Measurements from ENCODE around the gene LPP.
"Not testable (repeated sequence)": the region's sequence is repeated elsewhere in the genome, so short reads cannot be mapped to it uniquely, and the experiment has no call there.

LPP gene

DNA sequence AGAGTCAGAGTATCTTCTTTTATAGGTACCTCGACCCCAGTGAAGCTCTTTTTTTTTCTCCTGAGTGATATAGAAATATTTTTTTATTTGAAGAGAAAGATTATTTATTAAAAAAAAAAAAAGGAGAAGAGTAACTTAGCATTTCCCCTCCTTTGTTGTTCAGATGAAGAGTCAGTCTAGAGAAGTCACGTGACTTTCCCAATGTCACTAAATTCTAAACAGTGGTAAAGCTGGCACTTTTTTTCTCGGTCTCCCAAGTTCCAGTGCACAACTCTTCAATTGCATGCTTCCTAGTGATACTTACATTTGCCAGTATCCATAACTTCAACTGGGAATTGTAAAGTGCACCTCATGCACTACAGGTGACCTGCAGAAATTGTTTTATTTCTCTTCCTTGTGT is 448.7 kb downstream of the LPP start:
- POLR2A ChIA-PET: no interaction called here
- DNase-seq (ENCODE audit: extremely low spot score): no peak
- CTCF ChIA-PET: interaction anchor here (0.8 kb wide), 1 partner anchor 10 kb away, joined by 3 read pairs; no protein-coding TSS in a partner anchor
- TF ChIP-seq CTCF (IDR thresholded peaks at IDR 0.05; ENCODE audit: control extremely low read depth, extremely low read depth, low read depth, missing control alignments): no peak

DNA sequence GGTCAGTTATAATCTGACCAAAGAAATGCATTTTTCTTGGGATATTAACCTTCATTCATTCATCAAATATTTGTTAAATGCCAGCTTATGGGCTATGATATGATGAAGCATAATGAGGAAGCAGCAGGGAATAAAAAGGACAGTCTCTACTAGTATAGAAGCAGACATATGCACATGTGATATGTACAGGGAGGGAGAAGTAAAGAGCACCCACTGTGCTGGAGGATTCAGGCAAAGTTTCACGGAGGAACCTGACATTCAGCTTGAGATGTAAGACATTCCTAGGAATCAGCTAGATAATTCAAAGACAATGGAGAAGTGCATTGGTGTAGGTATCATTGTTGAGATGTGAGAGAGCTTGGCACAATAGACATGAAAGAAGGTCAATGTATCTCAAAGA is 450.7 kb downstream of the LPP start:
- no peak for TF ChIP-seq CTCF (IDR thresholded peaks at IDR 0.05; ENCODE audit: control extremely low read depth, extremely low read depth, low read depth, missing control alignments)
- no peak for DNase-seq (ENCODE audit: extremely low spot score)

GRCh38 chr3:188605231-188605630 is 451.3 kb downstream of the LPP start:
- no peak for DNase-seq (ENCODE audit: extremely low spot score)
- ChIA-PET POLR2A (no interaction called here), CTCF (no interaction called here)
- TF ChIP-seq CTCF (IDR thresholded peaks at IDR 0.05; ENCODE audit: control extremely low read depth, extremely low read depth, low read depth, missing control alignments): no peak

More for the DNA sequence above, 450.7 kb downstream of the LPP start:
- CTCF ChIA-PET: no interaction called here
- POLR2A ChIA-PET: no interaction called here

DNA sequence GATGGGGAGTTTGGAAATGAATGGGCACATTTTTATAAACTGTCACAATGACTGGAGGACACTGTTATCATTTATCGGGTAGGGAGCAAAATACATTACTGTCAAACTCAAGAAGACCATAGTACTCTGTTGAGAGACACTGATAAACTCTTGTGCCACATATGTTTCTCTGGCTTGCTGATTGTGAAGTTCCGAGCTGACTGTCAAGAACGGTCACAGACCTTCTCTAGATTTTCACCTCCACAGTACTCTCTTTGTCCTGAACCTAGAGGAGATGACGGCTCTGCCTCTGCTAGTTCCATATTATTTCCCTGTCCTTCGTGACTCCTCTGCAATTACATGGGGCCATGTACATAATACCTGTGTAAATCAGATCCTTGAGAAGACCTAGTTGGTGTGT is 451.9 kb downstream of the LPP start:
- TF ChIP-seq CTCF (IDR thresholded peaks at IDR 0.05; ENCODE audit: control extremely low read depth, extremely low read depth, low read depth, missing control alignments): no peak
- POLR2A ChIA-PET: no interaction called here
- CTCF ChIA-PET: no interaction called here
- no peak for DNase-seq (ENCODE audit: extremely low spot score)

DNA sequence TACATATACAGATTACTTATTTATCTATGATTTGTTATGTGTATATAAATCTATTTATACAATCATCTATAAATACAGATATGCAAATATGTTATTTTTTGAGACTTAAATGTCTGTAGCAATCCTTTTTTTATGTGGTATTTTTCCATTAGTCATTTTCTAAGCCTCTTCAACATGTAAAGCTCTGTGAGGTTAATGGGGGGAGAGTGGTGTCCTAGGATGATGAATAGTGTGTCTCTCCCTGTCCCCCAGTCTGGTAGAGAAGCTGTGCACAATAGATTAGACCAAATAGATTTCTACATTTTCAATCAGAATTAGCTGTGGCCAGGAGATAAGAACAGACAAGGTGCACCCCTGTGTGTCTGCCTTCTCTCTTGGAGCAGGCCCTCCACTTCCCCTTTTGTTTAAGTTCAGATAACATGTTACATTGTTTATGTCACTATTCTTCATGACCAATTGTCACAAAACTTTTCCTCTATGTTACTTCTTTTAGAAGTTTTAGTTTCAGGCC is 453.9 kb downstream of the LPP start:
- no peak for DNase-seq (ENCODE audit: extremely low spot score)
- CTCF ChIA-PET: interaction anchor here (0.7 kb wide), 1 partner anchor 9 kb away, joined by 3 read pairs; no protein-coding TSS in a partner anchor
- no peak for TF ChIP-seq CTCF (IDR thresholded peaks at IDR 0.05; ENCODE audit: control extremely low read depth, extremely low read depth, low read depth, missing control alignments)
- POLR2A ChIA-PET: no interaction called here

GRCh38 chr3:188608401-188608800 is 454.4 kb downstream of the LPP start:
- TF ChIP-seq CTCF (IDR thresholded peaks at IDR 0.05; ENCODE audit: control extremely low read depth, extremely low read depth, low read depth, missing control alignments): no peak
- no peak for DNase-seq (ENCODE audit: extremely low spot score)
- CTCF ChIA-PET: no interaction called here
- POLR2A ChIA-PET: no interaction called here

- DNase-seq (ENCODE audit: extremely low spot score): not testable (repeated sequence)
- CTCF ChIA-PET: interaction anchor here (2.2 kb wide), 1 partner anchor 873 kb away, joined by 5 read pairs; no protein-coding TSS in a partner anchor
- POLR2A ChIA-PET: interaction anchor here (0.6 kb wide), 1 partner anchor 846 kb away, joined by 4 read pairs; no protein-coding TSS in a partner anchor
Measured at GRCh38 chr3:188613721-188614120, 459.8 kb downstream of the LPP start.
